Measurements from ENCODE around the gene ZNF598.
A peak's percentile ranks its signal among the peaks of the same experiment; 100 is the strongest.

Gene ZNF598

GRCh38 chr16:1990101-1990350 is 19.6 kb downstream of the ZNF598 start:
- TF ChIP-seq EZH2 (IDR thresholded peaks at IDR 0.05), result no peak
- TF ChIP-seq POLR2AphosphoS5 (IDR thresholded peaks at IDR 0.05; ENCODE audit: borderline replicate concordance, low read depth, low read length), result no peak
- TF ChIP-seq FOXP2 (optimal IDR thresholded peaks at IDR 0.05; ENCODE audit: control extremely low read depth, extremely low read length, insufficient read depth), result no peak
- H3K9ac ChIP-seq (ENCODE audit: insufficient read length), result no peak overlapping the region
- H3K36me3 ChIP-seq (ENCODE audit: insufficient read depth, low read length), result no peaks in the 10 kb centered on the region
- no peak for DNase-seq (ENCODE audit: low read depth, low spot score)
- H3K4me3 ChIP-seq, result peak overlapping the region; percentile 74
- H3K9me3 ChIP-seq (ENCODE audit: low read depth, low read length), result no peaks in the 10 kb centered on the region
- no peak overlapping the region for H3K27ac ChIP-seq

DNA sequence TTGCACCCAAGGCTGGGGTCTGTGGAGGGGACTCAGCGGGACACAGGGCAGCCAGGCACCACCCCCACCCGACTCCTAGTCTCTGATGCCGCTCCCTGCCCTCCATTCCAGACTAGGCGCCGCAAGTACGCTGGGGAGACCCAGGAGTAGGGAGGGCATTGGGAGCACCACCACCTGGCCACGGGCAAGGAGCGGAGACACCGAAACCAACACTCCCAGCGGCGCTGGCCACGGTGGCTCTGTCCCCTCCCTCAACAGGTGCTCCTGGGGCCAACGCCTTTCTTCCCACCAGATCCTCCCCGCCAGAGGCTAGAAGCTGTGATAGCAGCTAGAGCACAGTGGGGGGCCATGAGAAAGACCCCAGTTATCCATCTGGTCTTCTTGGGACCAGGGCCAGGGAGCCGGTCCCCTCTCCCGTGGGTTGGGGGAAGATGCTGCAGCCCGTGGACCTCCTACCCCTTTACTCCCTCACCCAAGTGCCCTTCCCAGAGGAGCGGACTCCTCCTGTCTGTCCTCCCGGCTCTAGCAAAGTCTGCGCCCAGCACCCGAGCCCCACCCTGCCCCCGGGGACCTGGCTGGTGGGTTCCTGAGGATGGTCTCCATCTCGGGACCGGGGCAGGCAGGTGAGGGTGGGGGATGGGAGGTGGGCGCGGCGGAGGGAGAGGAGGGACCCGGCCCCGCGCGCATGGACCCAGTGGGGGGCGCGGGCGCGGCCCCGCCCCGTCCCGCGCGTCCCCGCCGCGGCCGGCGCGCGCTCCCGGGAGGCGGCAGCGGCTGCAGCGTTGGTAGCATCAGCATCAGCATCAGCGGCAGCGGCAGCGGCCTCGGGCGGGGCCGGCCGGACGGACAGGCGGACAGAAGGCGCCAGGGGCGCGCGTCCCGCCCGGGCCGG is 20.2 kb downstream of the ZNF598 start, which contains the start of gene SYNGR3:
SYNGR3 (plus strand) TSS at position 762 of the 892 bp plus-strand sequence. CDS start 133 bp downstream, outside the sequence.
- no peak within 1 kb of the TSS for H3K9ac ChIP-seq (ENCODE audit: insufficient read length)
- H3K4me3 ChIP-seq, result peak within 1 kb of the TSS; percentile 74
- no peak for DNase-seq (ENCODE audit: low read depth, low spot score)
- H3K36me3 ChIP-seq (ENCODE audit: insufficient read depth, low read length), result no peaks in the 10 kb centered on the region
- H3K27ac ChIP-seq, result no peak within 1 kb of the TSS
- TF ChIP-seq EZH2 (IDR thresholded peaks at IDR 0.05), result no peak
- TF ChIP-seq POLR2AphosphoS5 (IDR thresholded peaks at IDR 0.05; ENCODE audit: borderline replicate concordance, low read depth, low read length), result no peak
- no peak for TF ChIP-seq FOXP2 (optimal IDR thresholded peaks at IDR 0.05; ENCODE audit: control extremely low read depth, extremely low read length, insufficient read depth)
- no peaks in the 10 kb centered on the region for H3K9me3 ChIP-seq (ENCODE audit: low read depth, low read length)

GRCh38 chr16:1987198-1987597 is 22.4 kb downstream of the ZNF598 start:
- Histone ChIP-seq H3K9ac (ENCODE audit: insufficient read length) (no peak overlapping the region), H3K36me3 (ENCODE audit: insufficient read depth, low read length) (no peaks in the 10 kb centered on the region), H3K4me3 (no peak overlapping the region), H3K9me3 (ENCODE audit: low read depth, low read length) (no peaks in the 10 kb centered on the region), H3K27ac (no peak overlapping the region)
- TF ChIP-seq FOXP2 (optimal IDR thresholded peaks at IDR 0.05; ENCODE audit: control extremely low read depth, extremely low read length, insufficient read depth) (no peak), POLR2AphosphoS5 (IDR thresholded peaks at IDR 0.05; ENCODE audit: borderline replicate concordance, low read depth, low read length) (no peak), EZH2 (IDR thresholded peaks at IDR 0.05) (no peak)
- no peak for DNase-seq (ENCODE audit: low read depth, low spot score)

- TF ChIP-seq FOXP2 (optimal IDR thresholded peaks at IDR 0.05; ENCODE audit: control extremely low read depth, extremely low read length, insufficient read depth), result no peak
- no peak for TF ChIP-seq POLR2AphosphoS5 (IDR thresholded peaks at IDR 0.05; ENCODE audit: borderline replicate concordance, low read depth, low read length)
- TF ChIP-seq EZH2 (IDR thresholded peaks at IDR 0.05), result no peak
- Histone ChIP-seq H3K36me3 (ENCODE audit: insufficient read depth, low read length) (no peaks in the 10 kb centered on the region), H3K27ac (no peak overlapping the region), H3K9me3 (ENCODE audit: low read depth, low read length) (no peaks in the 10 kb centered on the region), H3K4me3 (no peak overlapping the region), H3K9ac (ENCODE audit: insufficient read length) (no peak overlapping the region)
- no peak for DNase-seq (ENCODE audit: low read depth, low spot score)
Measured at GRCh38 chr16:1985466-1986150, 24.0 kb downstream of the ZNF598 start.

DNA sequence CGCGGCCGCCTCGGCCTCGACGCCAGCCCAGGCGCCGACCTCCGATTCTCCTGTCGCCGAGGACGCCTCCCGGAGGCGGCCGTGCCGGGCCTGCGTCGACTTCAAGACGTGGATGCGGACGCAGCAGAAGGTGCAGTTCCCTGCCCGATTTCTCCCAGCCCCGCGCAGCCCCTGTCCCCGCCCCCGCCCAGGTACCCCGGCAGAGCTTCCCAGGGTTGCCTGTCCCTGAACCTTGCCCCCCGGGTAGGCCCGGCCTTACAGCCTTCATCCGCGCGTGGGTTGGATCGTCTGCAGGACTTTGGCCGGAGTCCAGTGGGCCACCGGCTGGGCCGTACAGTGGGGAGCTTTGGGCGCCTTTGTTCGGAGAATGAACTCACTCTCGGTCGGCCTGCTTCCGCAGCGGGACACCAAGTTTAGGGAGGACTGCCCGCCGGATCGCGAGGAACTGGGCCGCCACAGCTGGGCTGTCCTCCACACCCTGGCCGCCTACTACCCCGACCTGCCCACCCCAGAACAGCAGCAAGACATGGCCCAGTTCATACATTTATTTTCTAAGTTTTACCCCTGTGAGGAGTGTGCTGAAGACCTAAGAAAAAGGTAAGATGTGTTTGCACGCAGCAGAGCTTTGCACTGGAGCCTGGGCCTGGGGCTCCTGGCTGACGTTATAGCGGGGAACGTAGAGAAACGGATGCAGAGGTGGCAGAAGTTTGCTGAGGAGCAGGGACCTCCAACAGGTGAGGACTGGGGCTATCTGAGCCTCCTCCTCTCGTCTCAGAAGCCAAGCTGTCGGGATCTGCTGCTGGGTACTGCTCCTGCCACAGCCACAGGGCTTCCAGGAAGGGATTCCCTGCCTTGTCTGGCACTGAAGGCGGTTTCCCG is 25.0 kb downstream of the ZNF598 start:
- DNase-seq (ENCODE audit: low read depth, low spot score), result no peak
- peak overlapping the region; percentile 90 for H3K4me3 ChIP-seq
- TF ChIP-seq EZH2 (IDR thresholded peaks at IDR 0.05), result no peak
- no peak for TF ChIP-seq FOXP2 (optimal IDR thresholded peaks at IDR 0.05; ENCODE audit: control extremely low read depth, extremely low read length, insufficient read depth)
- no peak for TF ChIP-seq POLR2AphosphoS5 (IDR thresholded peaks at IDR 0.05; ENCODE audit: borderline replicate concordance, low read depth, low read length)

DNA sequence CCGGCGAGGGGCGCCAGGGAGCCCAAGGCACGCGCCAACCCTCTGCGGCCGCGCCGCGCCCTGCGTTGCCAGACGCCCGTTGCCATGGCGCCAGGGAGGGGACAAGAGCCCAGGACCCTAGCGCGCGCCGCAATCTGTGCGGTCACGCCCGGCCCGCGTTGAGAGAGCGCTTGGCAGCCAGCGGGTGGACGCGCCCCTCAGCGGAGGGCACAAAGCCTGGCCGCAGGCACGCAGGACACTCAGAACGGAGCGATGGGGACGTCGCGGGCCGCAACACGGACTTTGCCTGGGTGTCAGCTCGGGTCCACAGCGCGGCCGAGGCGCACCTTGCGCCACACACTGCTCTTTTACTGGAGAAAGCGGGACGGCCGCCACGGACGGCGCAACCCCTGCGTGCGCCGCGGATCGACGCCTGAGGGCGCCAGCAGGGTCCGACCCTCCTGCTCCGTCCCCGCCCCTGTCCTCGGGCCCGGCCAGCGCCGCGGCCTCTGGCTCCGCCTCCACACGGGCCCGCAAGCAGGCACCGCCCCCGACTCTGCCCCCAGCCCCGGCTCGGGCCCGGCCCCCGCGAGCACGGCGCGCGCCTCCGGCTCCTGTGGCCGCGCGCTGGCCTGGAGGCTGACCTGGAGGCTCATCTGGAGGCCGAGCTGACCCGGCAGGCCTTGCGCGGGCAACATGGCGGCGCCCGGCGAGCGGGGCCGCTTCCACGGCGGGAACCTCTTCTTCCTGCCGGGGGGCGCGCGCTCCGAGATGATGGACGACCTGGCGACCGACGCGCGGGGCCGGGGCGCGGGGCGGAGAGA is 25.9 kb downstream of the ZNF598 start, which contains the start of gene GFER:
GFER (plus strand) TSS at position 650 of the 803 bp plus-strand sequence; CDS start at position 676, 26 bp downstream.
- peak within 1 kb of the TSS; percentile 90 for H3K4me3 ChIP-seq
- DNase-seq (ENCODE audit: low read depth, low spot score), result no peak
- no peaks in the 10 kb centered on the region for H3K9me3 ChIP-seq (ENCODE audit: low read depth, low read length)
- H3K27ac ChIP-seq, result no peak within 1 kb of the TSS
- TF ChIP-seq FOXP2 (optimal IDR thresholded peaks at IDR 0.05; ENCODE audit: control extremely low read depth, extremely low read length, insufficient read depth) (no peak), EZH2 (IDR thresholded peaks at IDR 0.05) (no peak), POLR2AphosphoS5 (IDR thresholded peaks at IDR 0.05; ENCODE audit: borderline replicate concordance, low read depth, low read length) (no peak)
- H3K9ac ChIP-seq (ENCODE audit: insufficient read length), result peak within 1 kb of the TSS; percentile 77
- no peaks in the 10 kb centered on the region; the same call in 1 of the 2 replicates for H3K36me3 ChIP-seq (ENCODE audit: insufficient read depth, low read length)

More for the DNA sequence above, 25.0 kb downstream of the ZNF598 start:
- H3K9me3 ChIP-seq (ENCODE audit: low read depth, low read length), result no peaks in the 10 kb centered on the region
- no peaks in the 10 kb centered on the region for H3K36me3 ChIP-seq (ENCODE audit: insufficient read depth, low read length)
- no peak overlapping the region for H3K27ac ChIP-seq
- H3K9ac ChIP-seq (ENCODE audit: insufficient read length), result peak overlapping the region; percentile 77

DNA sequence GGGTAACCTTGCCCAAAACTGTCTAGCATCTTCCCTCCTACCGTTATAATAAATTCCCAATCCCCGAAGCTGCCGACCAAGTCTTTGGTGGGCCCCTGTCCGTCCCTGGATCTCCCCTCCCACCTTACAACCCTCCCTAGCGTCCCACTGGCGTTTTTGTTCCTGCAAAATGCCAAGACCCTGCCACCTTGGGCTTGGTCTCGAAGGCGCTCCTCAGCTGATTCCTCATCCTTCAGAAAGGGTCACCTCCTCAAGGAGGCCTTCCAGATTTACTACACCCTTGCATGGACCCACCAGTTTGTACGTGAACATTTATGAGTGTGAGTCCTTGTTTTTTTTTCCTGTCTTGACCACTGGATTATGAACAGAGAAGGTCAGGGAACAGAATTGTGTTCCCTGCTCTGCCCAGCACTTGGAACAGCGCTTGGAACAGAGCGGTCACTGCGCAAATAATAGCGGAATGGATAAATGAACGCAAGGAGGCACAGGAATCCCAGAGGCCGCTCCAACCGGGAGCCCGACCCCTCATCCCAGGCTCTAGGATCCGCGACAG is 26.6 kb downstream of the ZNF598 start:
- Histone ChIP-seq H3K36me3 (ENCODE audit: insufficient read depth, low read length) (peaks cover 6% of the 10 kb centered on the region; the same call in 1 of the 2 replicates), H3K9ac (ENCODE audit: insufficient read length) (no peak overlapping the region), H3K27ac (no peak overlapping the region), H3K9me3 (ENCODE audit: low read depth, low read length) (no peaks in the 10 kb centered on the region), H3K4me3 (peak overlapping the region; percentile 90)
- no peak for DNase-seq (ENCODE audit: low read depth, low spot score)
- TF ChIP-seq FOXP2 (optimal IDR thresholded peaks at IDR 0.05; ENCODE audit: control extremely low read depth, extremely low read length, insufficient read depth), result no peak
- no peak for TF ChIP-seq POLR2AphosphoS5 (IDR thresholded peaks at IDR 0.05; ENCODE audit: borderline replicate concordance, low read depth, low read length)
- TF ChIP-seq EZH2 (IDR thresholded peaks at IDR 0.05), result no peak

All from SK-N-MC (cell line).